SU-DHL-6 (cell line): ENCODE measurements around the gene CD180.

Experiments
- CTCF ChIP-seq: fragments of 200-600 bp; sonication (generic); IDR thresholded peaks from one replicate; pipeline ENCODE4 v1.5.1; 2017; ENCODE audit warnings: antibody characterized with exemption, mild to moderate bottlenecking, low read length, moderate library complexity; ENCODE audit not compliant: insufficient read depth, poor library complexity, severe bottlenecking
- EZH2phosphoT487 ChIP-seq: fragments of 200-600 bp; sonication (generic), shearing (Covaris generic); conservative IDR thresholded peaks from 2 replicates; pipeline ENCODE4 v1.6.1; 2018; ENCODE audit warnings: mild to moderate bottlenecking, antibody characterized with exemption, low read length, moderate library complexity, mixed read lengths

GRCh38 chr5:67141644-67142043 is 55.0 kb downstream of the CD180 start:
- TF ChIP-seq CTCF = no peak
- TF ChIP-seq EZH2phosphoT487 = no peak
